Stimulated activated CD8-positive, alpha-beta memory T cell treated with anti-CD3 and anti-CD28 coated beads, Interleukin-15, amount 100 ng/mL, for 1 hour (primary cell): ENCODE measurements around the gene CLDND2.

ENCODE experiments used
- DNase-seq: peaks from one replicate; pipeline ENCODE4 v3.0.0-alpha.2; 2020; ENCODE audit warnings: low read depth

CLDND2 gene

DNA sequence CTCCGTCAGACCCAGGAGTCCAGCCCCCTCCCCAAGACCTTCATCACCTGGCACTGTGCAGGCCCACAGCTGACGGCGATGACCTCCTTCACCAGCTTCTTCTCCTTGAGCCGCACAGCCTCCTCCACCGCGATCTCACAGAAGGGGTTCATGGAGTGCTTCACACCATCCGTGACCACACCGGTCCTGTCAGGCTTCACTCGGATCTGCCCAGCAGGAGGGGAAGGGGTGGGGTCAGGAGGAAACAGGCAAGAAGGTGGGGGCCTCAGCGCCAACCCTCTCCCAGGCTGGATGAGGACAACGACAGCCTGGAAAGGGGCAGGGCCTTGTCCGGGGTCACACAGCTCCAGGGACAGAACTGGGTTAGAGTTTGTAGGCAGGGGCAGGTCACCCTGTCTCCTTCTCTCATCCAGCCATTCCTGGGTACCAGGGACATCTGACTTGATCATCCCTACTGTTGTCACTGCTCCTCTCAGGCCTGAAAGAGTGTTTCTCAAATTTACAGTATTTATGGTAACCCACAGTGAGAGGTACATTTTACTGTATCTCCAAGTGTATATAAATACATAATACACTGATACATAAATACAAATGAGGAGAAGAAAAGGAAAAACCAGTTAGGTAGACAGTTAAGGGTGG, 14.6 kb downstream of the CLDND2 start:
- no peak for DNase-seq

DNA sequence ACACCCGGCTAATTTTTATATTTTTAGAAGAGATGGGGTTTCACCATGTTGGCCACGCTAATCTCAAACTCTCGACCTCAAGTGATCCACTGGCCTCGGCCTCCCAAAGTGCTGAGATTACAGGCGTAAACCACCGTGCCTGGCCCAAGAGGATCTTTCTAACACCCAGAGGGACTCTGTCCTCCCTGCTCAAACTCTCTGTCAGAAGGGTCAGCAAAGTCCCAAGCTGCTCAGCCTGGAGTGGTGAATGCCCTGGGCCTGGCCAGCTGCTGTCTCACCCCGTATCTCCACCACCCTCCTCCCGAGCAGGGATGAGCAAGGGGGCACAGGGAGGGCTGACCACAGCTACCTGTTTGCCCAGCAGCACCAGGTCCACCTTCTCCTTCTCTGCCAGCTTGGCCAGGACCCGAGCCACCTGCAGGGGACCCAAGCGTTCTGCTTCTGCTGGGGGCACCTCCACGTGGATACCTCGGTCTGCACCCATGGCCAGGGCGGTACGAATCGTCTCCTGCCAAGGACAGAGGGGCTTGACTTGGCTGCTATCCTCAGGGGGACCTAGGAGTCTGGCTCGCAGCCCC, 15.9 kb downstream of the CLDND2 start:
- DNase-seq = no peak

DNA sequence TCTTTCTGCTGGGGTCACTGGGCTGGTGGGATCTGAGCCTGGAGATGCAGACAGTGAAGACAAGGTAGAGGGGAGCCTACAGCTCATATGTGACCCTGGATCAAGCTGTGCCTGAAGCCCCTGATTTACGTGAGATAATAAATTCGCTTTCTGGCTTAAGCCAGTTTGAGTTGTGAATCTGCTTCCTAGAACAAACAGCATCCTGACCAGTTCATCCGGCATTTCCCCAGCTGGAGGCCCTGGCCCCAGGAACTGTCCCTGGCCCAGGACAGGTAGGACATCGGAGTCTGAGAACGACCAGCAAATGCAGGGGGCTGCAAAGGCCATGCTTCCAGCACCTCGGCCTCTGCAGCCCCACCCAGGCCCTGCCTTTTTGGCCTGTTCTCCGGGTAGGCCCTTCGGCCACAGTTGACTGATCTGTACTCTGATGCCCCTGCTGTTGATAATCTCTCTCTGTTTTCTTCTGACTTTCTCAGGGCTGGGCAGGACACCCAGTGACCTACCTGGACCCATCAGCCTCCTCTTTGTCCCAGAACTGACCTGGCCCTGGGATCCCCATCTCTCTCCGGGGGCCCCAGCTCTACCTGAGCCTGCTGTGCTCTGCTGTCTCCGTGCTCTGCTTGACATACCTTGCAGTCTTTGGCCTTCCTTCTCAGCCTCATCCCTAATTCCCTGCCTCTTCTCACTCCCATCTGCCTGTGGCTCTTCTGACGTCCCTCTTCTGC, 17.4 kb downstream of the CLDND2 start:
- DNase-seq = no peak

DNA sequence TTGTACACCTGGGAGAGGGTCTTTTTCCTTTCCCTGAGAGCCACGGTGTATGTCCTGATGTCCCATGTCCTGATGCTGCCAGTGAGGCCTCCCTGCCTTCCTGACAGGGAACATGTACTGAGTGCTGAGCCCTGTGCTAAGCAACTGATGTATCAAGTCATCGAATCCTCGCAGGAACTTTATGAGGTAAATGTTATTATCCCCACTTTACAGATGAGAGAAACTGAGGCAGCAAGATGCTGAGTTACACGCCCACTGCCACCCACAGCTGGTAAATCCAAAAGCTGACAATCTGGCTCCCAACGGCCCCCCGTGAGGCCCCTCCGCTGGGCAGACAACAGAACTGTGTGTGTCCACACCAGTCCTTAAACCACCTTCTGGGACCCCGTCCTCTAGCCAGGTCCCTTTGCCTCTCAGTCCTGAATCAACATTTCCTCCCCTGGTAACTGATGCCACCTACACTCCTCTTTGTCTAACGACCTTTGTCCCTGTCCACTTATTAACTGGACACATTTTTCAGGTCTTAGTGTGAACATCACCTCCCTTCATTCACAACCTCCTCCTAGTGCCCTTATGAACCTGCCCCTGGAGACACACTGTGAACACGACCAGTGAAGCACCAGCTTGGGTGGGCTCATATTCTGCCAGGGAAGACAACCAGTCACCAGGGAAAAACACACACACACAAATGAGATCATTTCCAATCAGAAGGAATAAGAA, 21.4 kb downstream of the CLDND2 start:
- no peak for DNase-seq

DNA sequence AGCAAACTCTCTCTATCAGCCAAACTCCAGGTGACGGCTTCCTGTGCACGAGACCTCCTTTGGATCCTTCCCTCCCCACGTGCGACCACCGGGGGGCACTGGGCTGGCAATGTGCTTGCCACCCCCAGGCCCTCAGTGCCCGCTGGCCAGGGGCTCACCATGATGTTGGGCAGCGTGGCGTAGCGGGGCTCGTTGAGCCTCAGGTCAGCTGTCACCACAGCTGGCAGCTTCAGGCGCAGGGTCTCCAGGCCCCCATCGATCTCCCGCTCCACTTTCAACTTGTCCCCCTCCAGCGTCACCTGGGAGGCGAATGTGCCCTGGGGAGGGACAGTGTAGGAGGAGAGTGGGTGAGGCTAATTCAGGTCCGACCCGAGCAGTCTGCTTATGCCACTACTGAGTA, 22.1 kb downstream of the CLDND2 start:
- no peak for DNase-seq

DNA sequence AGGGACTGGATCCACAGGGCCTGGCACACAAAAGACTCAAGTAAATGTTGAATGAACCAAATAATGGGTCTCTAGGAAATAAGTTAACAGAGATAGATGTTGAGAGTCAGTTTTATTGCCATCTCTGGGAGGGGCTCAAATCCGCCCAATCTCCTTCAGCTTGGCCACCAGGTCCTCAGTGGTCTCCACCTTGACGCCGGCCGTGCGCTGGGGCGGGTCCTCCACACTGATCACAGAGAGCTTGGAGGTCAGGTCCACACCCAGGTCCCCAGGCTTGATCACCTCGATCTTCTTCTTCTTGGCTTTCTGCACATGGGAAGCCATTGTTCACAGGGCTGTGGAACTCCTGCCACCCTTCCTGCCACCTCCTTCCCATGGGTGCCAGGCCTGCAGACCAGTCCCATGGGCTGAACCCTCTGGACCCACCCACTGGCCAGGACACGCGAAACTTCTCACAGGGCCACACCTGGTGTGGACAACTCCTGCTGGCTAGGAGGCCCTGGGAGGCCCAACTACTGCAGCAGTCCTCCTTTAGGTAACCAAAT, 23.7 kb downstream of the CLDND2 start:
- DNase-seq = no peak

DNA sequence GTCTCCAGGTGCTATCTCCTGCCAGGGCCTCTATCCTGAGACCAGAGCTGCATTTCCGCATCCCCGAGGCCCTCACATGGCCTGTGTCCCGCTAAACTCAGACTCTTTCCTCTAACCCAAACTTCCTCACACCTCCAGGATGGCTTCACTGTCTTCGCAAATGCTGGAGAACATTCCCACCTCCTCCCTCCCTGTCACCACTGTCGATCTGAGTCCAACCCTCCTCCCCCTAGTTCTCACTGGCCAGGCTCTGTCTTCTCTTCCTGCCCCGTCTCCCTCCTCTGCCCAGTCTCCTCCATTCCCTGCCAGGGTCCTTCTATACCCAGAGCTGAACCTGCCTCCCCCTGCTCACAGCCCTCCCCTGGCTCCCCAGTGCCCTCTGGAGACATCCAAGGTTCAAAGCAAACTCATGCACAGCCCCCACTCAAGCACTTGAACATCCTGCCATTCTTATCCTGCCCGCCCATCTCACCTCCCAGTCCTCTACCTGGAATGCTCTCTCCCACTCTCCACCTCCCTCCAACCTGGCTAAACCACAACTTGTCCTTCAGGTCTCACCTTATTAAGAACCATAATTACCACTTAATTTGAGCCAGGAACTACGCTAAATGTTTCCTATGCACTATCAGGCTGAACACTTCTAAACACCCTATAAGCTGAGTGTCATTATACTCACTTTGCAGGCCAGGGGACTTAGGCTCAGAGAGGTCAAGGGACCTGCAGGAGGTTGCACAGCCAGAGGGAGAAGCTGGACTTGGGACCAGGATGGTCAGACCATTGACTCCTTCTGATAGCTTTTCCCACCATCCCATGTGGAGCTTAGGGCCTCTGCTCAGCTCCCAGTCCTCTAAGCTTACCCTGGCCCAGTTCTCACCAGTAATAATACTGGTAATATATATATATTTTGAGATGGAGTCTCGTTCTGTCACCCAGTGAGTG, 25.9 kb downstream of the CLDND2 start:
- no peak for DNase-seq

DNA sequence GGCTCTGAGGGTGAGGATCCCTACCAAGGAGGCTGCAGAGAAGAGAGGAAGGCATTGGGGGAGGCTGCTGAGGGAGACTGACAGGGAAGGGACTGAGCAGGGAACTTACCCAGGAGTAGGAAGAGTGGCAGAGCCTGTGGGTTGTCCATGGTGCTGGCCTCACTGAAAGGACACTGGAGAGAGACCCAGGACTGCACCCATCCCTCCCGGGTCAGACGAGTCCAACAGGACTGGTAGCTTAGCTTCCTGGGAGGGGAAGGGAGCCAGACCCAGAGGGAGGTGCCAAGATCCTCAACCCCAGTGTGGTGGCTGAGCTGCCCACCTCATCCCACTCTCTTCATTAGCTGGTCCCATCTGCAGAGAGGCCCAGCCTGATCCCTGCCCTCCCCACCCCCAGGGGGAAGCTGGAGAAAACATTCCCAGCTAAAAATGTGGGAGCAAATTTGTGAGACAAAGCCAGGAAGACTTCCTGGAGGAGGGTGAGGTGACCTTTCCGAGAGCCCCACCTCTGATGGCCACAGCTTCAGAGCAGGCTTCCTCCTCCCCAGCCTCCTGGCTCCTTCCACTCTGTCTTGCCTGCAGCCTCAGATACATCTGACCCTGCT, 26.7 kb downstream of the CLDND2 start, which contains the start of gene VSIG10L:
TSS of gene VSIG10L (minus strand) at position 164 of the 605 bp plus-strand sequence. CDS start at position 149, 15 bp downstream.
- no peak for DNase-seq

DNA sequence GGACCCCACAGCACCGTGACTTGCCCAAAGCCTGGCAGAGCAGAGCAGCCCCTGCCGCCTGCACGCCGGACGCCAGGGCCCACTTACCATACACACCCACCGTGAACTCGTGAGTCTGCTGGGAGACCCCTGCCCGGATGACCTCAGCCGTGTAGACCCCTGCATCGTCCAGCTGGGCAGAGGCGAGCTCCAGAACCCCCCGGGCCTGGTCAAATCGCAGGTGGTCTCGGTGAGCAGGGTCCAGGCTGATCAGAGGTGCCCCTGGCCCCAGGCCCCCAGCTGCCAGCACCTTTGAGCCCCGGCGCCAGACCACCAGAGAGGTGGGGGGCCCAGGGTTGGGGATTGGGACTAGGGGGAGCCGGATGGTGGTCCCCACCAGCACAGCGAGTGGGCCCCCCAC, 27.7 kb downstream of the CLDND2 start:
- no peak for DNase-seq

DNA sequence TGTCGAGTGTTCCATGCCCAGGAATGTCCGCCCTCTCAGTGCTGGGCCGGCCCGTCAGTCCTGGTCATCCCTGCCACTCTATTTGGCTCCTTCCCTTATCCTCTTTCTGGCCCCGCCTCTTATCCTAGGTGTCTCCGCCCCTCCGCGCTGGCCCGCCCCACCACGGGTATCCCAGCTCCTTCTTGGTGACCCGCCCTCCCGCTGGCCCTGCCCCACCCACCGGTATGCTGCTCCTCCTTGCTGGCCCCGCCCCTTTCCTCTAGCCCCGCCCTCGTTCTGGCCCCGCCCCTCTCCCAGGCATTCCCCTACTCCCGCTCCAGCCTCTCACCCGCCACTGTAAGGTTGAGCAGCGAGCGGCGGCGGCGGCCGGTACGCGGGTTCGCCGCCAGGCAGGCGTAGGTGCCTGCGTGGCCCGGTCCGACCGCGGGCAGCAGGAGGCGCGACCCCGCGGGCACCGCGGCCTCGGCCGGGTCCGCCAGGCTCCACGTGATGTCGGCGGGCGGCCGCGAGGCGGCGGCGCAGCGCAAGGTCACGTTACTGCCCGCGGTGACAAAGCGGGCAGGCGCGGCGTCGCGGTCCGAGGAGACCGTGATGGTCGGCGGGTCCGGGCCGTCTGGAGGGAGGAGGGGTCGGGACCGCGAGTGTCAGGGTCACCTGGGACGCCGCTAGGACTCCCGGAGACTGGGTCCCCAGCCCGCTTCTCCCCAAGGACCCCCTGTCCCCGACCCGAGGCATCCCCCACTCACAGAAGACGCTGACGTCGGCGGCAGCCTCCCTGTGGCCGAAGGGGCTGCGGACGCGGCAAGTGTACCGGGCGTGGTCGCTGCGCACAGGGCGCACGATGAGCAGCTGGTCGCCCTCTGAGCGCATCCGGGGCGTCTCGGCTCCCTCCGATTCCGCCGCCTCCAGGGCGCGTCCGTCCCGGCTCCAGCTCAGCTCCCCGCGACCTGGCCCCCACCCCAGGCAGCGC, 28.8 kb downstream of the CLDND2 start:
- DNase-seq = peak; percentile 84

DNA sequence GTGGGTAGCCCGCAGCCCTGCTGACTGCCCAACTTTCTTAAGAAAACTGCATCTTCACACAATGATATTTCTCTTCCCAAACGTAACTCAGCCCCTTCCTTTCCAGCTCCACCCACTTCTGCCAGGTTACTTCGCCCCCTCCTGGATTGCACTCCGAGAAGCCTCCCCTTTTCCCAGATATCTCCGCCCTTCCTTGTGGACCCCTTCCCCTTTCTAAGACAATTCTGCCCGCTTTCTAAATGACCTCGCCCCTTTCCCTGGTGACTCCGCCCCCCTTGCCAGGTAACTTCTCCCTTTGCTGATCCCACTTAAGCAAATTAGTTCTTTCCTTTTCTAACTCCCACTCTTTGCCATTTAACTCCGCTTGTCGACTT, 29.5 kb downstream of the CLDND2 start:
- DNase-seq = no peak

DNA sequence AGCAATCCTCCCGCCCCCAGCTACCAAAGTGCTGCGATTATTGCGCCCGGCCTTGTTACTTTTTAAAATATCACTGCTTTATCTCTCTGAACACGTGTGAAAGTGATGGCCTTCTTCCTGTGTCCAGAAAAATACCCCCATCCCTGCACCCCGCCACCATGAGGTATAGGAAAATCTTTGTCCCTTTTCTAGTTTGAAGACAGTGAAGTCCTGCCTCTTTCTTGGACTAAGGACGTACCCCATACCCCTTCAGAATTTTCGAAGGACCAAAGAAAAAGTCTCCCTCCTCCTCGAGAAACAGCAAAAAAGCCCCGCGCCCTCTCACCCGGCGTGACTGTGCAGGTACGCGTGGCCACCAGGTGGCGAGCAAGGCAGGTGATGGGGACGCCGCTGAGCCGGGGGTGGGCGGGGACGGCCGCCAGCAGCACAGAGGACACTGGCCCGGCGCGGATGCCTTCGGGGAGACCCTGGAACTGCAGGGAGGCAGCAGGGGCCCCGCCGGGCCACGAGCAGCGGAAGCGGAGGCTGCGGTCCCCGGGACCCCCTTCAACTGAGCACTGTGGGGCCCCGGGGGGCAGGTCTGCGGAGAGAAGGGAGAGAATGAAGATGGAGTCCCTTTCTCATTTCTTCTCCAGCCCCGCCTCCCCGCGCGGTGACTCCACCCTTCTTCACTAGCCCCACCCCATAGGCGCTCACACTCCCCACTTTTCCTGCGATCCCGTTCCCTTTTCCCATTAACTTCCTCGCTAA, 30.1 kb downstream of the CLDND2 start:
- peak; percentile 72 for DNase-seq

DNA sequence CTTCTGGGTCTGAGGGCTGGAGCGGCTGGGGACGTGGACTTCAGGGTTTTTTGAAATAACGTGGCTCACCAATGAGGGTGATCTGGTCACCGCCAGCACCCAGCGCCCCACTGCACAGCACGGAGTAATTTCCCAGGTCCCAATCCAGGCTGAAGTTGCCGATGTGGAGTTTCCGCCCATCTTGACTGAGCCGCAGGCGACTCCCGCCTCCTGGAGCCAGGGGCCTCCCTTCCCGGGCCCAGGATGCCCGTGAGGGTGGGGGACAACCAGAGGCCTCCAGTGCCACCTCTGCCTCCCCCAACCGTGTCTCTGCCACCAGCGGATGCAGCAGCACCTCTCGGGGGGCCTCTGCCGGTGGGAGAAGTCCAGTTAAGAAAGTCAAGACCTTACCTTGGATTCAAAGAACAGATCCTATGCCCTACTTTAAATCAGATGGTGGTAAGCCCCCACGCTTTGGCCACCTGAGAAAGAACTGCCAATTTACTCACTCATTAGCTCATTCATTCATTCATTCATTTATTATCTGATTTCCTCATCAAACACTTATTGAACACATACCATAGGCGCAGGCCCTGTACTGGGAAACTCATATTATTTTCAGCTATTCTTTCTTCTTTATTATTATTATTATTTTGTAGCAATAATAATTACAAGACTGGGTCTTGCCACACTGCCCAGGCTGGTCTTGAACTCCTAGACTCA, 30.8 kb downstream of the CLDND2 start:
- DNase-seq = no peak

DNA sequence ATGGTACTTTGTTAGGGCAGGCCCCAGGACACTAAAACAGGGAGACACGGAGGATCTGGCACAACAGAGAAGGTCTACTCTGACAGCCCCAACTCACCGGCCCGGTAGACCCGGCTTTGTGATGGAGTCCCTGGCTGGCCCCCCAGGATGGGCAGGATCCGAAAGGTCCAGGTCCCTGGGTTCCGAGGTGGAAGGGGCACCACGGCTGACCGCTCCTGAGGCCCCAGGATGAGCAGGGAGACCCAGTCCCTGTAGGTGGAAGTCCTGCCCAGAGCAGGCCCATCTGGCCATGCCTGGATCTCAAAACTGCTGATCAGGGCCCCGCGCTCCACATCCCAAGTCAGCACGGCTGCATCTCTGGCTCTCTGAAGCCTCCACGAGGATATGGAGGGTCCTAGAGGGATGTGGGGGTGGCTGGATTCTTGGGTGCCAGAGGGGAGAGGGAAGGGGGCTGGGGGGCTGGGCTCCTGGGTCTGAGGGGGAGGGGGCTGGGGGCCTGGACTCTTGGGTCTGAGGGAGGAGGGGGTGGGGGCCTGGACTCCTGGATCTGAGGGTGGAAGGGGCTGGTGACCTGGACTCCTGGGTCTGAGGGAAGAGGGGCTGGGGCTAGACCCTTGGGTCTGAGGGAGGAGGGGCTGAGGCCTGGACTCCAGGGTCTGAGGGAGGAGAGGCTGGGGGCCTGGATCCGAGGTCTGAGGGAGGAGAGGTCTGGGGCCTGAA, 31.5 kb downstream of the CLDND2 start:
- DNase-seq = no peak

DNA sequence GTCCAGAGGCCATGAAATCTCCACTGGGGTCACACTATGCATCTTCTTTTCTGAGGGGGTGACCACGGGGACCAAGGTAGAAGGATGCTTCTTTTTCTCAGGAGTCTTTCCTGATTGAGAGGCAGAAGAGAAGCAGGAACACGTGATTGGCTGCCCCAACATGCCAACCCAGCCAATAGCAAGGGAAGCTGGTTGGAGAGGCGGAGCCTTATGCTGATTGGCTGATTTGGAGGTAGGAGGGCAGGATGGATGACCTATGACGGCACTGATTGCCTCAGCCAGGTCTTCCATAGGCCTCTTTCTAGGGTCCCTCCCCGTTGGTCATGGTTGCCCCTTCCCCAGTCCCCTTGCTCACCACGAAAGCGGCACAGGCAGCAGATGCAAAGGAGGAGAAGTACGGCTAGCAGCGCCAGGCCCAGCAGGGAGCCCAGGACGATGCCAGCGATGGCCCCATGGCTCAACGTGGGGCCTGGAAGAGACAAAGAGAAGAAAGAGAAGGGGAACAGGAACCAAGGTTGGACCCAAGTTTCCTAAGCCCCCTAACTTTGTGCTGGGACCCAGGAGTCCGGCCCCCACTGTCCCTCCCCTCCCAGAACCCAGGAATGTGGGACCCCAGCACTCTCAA, 34.9 kb downstream of the CLDND2 start:
- no peak for DNase-seq

DNA sequence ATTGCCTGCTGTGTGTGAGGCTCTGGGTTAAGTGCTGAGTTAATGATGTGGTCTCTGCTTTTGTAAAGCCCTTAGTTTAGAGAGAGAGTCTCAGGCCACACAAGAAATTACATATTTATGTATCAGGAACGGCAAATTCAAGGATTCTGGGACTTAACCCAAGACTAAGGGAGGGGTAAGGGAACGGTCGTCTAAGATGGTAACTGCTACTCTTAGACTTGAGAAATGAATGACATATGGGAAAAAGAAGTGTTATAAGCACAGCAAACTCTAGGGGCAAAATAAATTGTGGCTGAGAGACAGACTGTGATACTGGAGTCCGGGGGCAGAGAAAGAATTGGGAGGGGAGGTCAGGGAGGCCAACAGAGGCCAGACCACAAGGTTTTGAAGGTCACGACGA, 37.1 kb downstream of the CLDND2 start:
- DNase-seq = no peak

DNA sequence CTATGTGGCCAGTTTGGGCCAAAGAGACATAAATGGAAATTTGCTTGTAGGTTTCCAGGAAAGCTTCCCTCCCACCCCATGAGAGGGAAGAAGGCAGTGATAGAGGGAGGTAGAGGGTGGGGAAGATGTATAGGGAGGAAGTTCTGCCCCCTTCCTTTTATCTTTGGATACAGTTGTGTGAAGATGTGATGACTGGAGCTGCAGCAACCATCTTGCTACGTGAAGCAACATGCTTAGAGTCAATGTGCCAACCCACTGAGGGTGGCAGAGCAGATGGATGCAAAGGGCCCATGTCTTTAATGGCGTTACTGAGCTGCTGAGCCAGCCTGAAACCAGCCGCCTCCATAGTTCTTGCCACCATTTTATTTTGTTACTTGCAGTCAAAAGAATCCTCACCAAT, 37.6 kb downstream of the CLDND2 start:
- no peak for DNase-seq
